Prostate gland (tissue), 2 donors: Measurements from ENCODE around the gene GALNT7. TPM values are rescaled to one million over a fixed set of nuclear protein-coding genes. Genes with fewer than 3 reads are reported as not detected.

Experiments
- DNase-seq: peaks from one replicate; pipeline ENCODE4 v3.0.0-alpha.2; 2019; ENCODE audit warnings: low spot score
- H3K27ac ChIP-seq, 2 donors: fragments of 200-600 bp; sonication (generic); 2 replicates each; pipeline ENCODE4 v1.5.1; 2017 to 2019
- H3K27me3 ChIP-seq: fragments of 200-600 bp; sonication (generic); replicated peaks from 2 replicates; pipeline ENCODE4 v1.5.1; 2019; ENCODE audit not compliant: insufficient read depth
- H3K36me3 ChIP-seq, 2 donors: fragments of 200-600 bp; sonication (generic); 1 replicate in 1 of 2; 2 replicates in 1 of 2; pipeline versions ENCODE4 v1.5.1 to v1.8.1; 2017 to 2019
- H3K4me1 ChIP-seq: fragments of 200-600 bp; sonication (generic); replicated peaks from 2 replicates; pipeline ENCODE4 v1.5.1; 2019
- H3K4me3 ChIP-seq, 2 donors: fragments of 200-600 bp; sonication (generic); 2 replicates each; pipeline ENCODE4 v1.5.1; 2017 to 2019
- H3K9me3 ChIP-seq: fragments of 200-600 bp; sonication (generic); 2 replicates; pipeline ENCODE4 v1.5.1; 2017
- POLR2A ChIP-seq: fragments of 450-650 bp; IDR thresholded peaks from one replicate; pipeline ENCODE4 v1.6.1; 2016; ENCODE audit warnings: antibody characterized with exemption, mild to moderate bottlenecking
- POLR2AphosphoS5 ChIP-seq: sonication (generic); formaldehyde crosslinking; IDR thresholded peaks from one replicate; pipeline ENCODE4 v1.6.1; 2017; ENCODE audit warnings: antibody characterized with exemption
- WGBS: methylation state at CpG from one replicate; pipeline ENCODE4 v1.1.5; 2018; 5-methylcytosine and 5-hydroxymethylcytosine counted together
- intact Hi-C: fragments of 100-400 bp; cut with DNase I; formaldehyde crosslinking; loops from one replicate; pipeline ENCODE4 v1.14.2; 2022
- total RNA-seq, 2 donors: library from RNA; depleted of rRNA; stranded (reverse); fragments of >200 nt; gene quantifications; one replicate each; pipeline ENCODE4 v1.1.0, GENCODE V29; 2016
- TF ChIP-seq, protein P1 (sequence below), 4 experiments: fragments of 200-600 bp in 2 of 4; fragments of 450-650 bp in 2 of 4; sonication (generic) in 2 of 4; IDR thresholded peaks; 1 replicate in 3 of 4; 2 replicates in 1 of 4; pipeline ENCODE4 v1.5.1; 2016 to 2019; ENCODE audit warnings: antibody characterized with exemption in 4 of 4, mild to moderate bottlenecking in 2 of 4, moderate library complexity in 2 of 4

Gene GALNT7
- total RNA-seq, 2 donors from 2014 or later: 45.5 to 109 TPM

DNA sequence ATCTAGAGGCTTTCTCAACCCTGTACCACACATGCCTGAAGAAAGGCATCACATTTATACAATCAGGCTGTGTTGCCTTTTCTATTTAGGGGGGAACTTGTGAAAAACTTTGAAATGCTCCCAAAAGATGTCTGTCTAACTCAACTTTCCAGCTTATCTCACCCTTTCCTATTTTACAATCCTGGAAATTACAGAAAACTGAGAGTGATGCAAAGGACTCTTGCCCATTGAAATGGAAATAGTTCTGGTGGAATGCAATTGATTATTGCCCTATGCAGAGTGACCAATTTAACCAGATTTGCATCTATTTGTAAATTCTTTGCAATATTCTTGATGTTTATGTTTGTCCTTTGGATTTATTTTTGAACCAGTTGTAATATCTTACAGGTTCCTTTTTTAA, 77.3 kb downstream of the GALNT7 start:
- Histone ChIP-seq H3K27me3 (no peaks in the 10 kb centered on the region), H3K27ac (no peak overlapping the region), H3K36me3 (no peaks in the 10 kb centered on the region), H3K4me3 (no peak overlapping the region), H3K4me1 (no peaks in the 10 kb centered on the region), H3K9me3 (no peaks in the 10 kb centered on the region)
- TF ChIP-seq, protein P1, sequence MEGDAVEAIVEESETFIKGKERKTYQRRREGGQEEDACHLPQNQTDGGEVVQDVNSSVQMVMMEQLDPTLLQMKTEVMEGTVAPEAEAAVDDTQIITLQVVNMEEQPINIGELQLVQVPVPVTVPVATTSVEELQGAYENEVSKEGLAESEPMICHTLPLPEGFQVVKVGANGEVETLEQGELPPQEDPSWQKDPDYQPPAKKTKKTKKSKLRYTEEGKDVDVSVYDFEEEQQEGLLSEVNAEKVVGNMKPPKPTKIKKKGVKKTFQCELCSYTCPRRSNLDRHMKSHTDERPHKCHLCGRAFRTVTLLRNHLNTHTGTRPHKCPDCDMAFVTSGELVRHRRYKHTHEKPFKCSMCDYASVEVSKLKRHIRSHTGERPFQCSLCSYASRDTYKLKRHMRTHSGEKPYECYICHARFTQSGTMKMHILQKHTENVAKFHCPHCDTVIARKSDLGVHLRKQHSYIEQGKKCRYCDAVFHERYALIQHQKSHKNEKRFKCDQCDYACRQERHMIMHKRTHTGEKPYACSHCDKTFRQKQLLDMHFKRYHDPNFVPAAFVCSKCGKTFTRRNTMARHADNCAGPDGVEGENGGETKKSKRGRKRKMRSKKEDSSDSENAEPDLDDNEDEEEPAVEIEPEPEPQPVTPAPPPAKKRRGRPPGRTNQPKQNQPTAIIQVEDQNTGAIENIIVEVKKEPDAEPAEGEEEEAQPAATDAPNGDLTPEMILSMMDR (IDR thresholded peaks at IDR 0.05): no peak
- TF ChIP-seq POLR2A: no peak
- no peak for TF ChIP-seq POLR2AphosphoS5
- DNase-seq: no peak
- intact Hi-C loops: no loop called here

- Histone ChIP-seq H3K4me1 (no peaks in the 10 kb centered on the region), H3K4me3 (no peak overlapping the region), H3K9me3 (no peaks in the 10 kb centered on the region), H3K27ac (no peak overlapping the region), H3K36me3 (no peaks in the 10 kb centered on the region), H3K27me3 (no peaks in the 10 kb centered on the region)
- TF ChIP-seq, protein P1 (IDR thresholded peaks at IDR 0.05): no peak
- TF ChIP-seq POLR2AphosphoS5 (no peak), POLR2A (no peak)
- DNase-seq: no peak
- 73% methylated on average over 3 of the region's 3 CpGs for WGBS
- intact Hi-C loops: no loop called here
Observed at GRCh38 chr4:173246719-173247118, 78.1 kb downstream of the GALNT7 start.

DNA sequence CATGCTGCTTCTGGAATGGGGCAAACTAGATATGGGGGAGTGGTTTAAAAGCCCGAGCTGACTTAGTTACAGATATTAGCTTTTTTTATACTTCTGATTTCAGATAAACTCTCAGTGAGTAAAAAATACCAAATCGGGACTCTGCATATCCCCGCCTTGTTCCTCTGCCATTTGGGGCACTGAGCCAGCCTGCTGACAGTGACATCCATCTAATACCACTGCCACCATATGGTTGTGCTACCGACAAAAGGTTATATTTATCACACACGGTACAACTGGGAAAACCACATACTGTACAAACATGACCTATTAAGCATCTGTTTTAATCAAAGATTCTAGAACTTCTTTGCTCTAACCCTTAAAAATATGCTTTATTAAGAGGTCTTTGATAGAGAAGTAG, 78.7 kb downstream of the GALNT7 start:
- 53% methylated on average over 5 of the region's 5 CpGs for WGBS
- DNase-seq: no peak

GRCh38 chr4:173248690-173249089, 80.1 kb downstream of the GALNT7 start:
- Histone ChIP-seq H3K4me3 (no peak overlapping the region), H3K36me3 (no peaks in the 10 kb centered on the region), H3K9me3 (no peaks in the 10 kb centered on the region), H3K27ac (no peak overlapping the region), H3K4me1 (no peaks in the 10 kb centered on the region), H3K27me3 (no peaks in the 10 kb centered on the region)
- no peak for DNase-seq
- intact Hi-C loops: no loop called here
- no peak for TF ChIP-seq POLR2A
- TF ChIP-seq, protein P1 (IDR thresholded peaks at IDR 0.05): no peak
- TF ChIP-seq POLR2AphosphoS5: no peak

More for the DNA sequence above, 78.7 kb downstream of the GALNT7 start:
- no peak overlapping the region for H3K27ac ChIP-seq
- H3K4me3 ChIP-seq: no peak overlapping the region
- H3K36me3 ChIP-seq: no peaks in the 10 kb centered on the region
- intact Hi-C loops: no loop called here
- H3K9me3 ChIP-seq: no peaks in the 10 kb centered on the region
- no peaks in the 10 kb centered on the region for H3K27me3 ChIP-seq
- H3K4me1 ChIP-seq: no peaks in the 10 kb centered on the region
- no peak for TF ChIP-seq POLR2A
- no peak for TF ChIP-seq POLR2AphosphoS5
- TF ChIP-seq, protein P1 (IDR thresholded peaks at IDR 0.05): no peak

- Histone ChIP-seq H3K4me1 (no peaks in the 10 kb centered on the region), H3K36me3 (no peaks in the 10 kb centered on the region), H3K27me3 (no peaks in the 10 kb centered on the region), H3K9me3 (no peaks in the 10 kb centered on the region), H3K27ac (no peak overlapping the region), H3K4me3 (no peak overlapping the region)
- TF ChIP-seq, protein P1 (IDR thresholded peaks at IDR 0.05): no peak
- TF ChIP-seq POLR2AphosphoS5: peak; percentile 40
- WGBS: 49% methylated on average over 6 of the region's 6 CpGs
- peak; percentile 36 for DNase-seq
- intact Hi-C loops: loop anchor here (10.0 kb wide), 1 partner anchor 77 kb away; no protein-coding TSS in a partner anchor
Observed at GRCh38 chr4:173252024-173252935, 83.7 kb downstream of the GALNT7 start.
